ENCODE results near the gene IGFBP6.

The IGFBP6 gene

DNA sequence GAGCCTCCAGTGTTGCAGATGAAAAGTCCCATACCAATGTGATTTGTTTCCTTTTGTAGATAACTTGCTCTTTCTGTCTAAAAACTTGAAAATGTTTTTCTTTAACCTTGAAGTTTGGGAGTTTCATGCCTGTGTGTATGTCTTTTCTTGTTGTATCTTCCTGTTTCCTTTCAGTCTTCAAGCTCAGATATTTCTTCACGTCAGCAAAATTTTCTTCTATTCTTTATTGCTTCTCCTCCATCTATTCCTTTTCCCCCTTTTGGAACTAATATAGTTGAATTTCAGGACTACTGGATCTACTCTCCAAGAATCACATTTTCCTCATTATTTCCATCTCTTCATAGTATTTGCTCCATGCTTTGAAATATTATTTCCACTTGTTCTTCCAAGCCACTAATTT is 29.7 kb downstream of the IGFBP6 start:
- ChIA-PET CTCF (no interaction called here), POLR2A (interaction anchor here (0.6 to 0.7 kb wide), 2 partner anchors 133 to 424 kb away, joined by 3 to 4 read pairs; no protein-coding TSS in a partner anchor)
- H3K9me3 ChIP-seq (ENCODE audit: control insufficient read depth, insufficient read depth, low read depth, low read length): no peaks in the 10 kb centered on the region
- no peak overlapping the region for H3K4me3 ChIP-seq (ENCODE audit: low read depth, low read length)
- no peaks in the 10 kb centered on the region for H3K36me3 ChIP-seq (ENCODE audit: control insufficient read depth in 2 of 2, insufficient read depth in 1 of 2, low read length in 2 of 2)
- H3K4me1 ChIP-seq (ENCODE audit: control insufficient read depth, insufficient read depth, low read length): no peaks in the 10 kb centered on the region
- TF ChIP-seq ZNF664 (tag by site-specific recombination; IDR thresholded peaks at IDR 0.05) (no peak), ZNF24 (tag by site-specific recombination; IDR thresholded peaks at IDR 0.05) (no peak), ZNF707 (tag by site-specific recombination; IDR thresholded peaks at IDR 0.05) (no peak), ZNF184 (tag by site-specific recombination; IDR thresholded peaks at IDR 0.05) (no peak), YY2 (tag by site-specific recombination; IDR thresholded peaks at IDR 0.05) (no peak), BCL11A (tag by site-specific recombination; IDR thresholded peaks at IDR 0.05; ENCODE audit: low read depth) (no peak), KLF8 (tag by site-specific recombination; IDR thresholded peaks at IDR 0.05) (no peak), ZNF501 (tag by site-specific recombination; IDR thresholded peaks at IDR 0.05) (no peak), ZNF121 (tag by site-specific recombination; IDR thresholded peaks at IDR 0.05) (no peak), ZNF626 (tag by site-specific recombination; IDR thresholded peaks at IDR 0.05) (no peak), ZBTB21 (tag by site-specific recombination; IDR thresholded peaks at IDR 0.05) (no peak), TCF7L2 (IDR thresholded peaks at IDR 0.05; ENCODE audit: borderline replicate concordance, low read depth, low read length) (no peak), ZNF623 (tag by site-specific recombination; IDR thresholded peaks at IDR 0.05) (no peak), ZFHX2 (tag by site-specific recombination; conservative IDR thresholded peaks at IDR 0.05) (no peak), RBAK (tag by site-specific recombination; IDR thresholded peaks at IDR 0.05) (no peak), ZNF202 (tag by site-specific recombination; IDR thresholded peaks at IDR 0.05; ENCODE audit: borderline replicate concordance) (no peak)
- TF ChIP-seq, protein P1, sequence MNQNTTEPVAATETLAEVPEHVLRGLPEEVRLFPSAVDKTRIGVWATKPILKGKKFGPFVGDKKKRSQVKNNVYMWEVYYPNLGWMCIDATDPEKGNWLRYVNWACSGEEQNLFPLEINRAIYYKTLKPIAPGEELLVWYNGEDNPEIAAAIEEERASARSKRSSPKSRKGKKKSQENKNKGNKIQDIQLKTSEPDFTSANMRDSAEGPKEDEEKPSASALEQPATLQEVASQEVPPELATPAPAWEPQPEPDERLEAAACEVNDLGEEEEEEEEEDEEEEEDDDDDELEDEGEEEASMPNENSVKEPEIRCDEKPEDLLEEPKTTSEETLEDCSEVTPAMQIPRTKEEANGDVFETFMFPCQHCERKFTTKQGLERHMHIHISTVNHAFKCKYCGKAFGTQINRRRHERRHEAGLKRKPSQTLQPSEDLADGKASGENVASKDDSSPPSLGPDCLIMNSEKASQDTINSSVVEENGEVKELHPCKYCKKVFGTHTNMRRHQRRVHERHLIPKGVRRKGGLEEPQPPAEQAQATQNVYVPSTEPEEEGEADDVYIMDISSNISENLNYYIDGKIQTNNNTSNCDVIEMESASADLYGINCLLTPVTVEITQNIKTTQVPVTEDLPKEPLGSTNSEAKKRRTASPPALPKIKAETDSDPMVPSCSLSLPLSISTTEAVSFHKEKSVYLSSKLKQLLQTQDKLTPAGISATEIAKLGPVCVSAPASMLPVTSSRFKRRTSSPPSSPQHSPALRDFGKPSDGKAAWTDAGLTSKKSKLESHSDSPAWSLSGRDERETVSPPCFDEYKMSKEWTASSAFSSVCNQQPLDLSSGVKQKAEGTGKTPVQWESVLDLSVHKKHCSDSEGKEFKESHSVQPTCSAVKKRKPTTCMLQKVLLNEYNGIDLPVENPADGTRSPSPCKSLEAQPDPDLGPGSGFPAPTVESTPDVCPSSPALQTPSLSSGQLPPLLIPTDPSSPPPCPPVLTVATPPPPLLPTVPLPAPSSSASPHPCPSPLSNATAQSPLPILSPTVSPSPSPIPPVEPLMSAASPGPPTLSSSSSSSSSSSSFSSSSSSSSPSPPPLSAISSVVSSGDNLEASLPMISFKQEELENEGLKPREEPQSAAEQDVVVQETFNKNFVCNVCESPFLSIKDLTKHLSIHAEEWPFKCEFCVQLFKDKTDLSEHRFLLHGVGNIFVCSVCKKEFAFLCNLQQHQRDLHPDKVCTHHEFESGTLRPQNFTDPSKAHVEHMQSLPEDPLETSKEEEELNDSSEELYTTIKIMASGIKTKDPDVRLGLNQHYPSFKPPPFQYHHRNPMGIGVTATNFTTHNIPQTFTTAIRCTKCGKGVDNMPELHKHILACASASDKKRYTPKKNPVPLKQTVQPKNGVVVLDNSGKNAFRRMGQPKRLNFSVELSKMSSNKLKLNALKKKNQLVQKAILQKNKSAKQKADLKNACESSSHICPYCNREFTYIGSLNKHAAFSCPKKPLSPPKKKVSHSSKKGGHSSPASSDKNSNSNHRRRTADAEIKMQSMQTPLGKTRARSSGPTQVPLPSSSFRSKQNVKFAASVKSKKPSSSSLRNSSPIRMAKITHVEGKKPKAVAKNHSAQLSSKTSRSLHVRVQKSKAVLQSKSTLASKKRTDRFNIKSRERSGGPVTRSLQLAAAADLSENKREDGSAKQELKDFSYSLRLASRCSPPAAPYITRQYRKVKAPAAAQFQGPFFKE (tag by site-specific recombination; IDR thresholded peaks at IDR 0.05; ENCODE audit: borderline replicate concordance): no peak
- TF ChIP-seq, protein P2, sequence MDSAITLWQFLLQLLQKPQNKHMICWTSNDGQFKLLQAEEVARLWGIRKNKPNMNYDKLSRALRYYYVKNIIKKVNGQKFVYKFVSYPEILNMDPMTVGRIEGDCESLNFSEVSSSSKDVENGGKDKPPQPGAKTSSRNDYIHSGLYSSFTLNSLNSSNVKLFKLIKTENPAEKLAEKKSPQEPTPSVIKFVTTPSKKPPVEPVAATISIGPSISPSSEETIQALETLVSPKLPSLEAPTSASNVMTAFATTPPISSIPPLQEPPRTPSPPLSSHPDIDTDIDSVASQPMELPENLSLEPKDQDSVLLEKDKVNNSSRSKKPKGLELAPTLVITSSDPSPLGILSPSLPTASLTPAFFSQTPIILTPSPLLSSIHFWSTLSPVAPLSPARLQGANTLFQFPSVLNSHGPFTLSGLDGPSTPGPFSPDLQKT (IDR thresholded peaks at IDR 0.05; ENCODE audit: borderline replicate concordance, low read depth, low read length): no peak
- TF ChIP-seq, protein P3, sequence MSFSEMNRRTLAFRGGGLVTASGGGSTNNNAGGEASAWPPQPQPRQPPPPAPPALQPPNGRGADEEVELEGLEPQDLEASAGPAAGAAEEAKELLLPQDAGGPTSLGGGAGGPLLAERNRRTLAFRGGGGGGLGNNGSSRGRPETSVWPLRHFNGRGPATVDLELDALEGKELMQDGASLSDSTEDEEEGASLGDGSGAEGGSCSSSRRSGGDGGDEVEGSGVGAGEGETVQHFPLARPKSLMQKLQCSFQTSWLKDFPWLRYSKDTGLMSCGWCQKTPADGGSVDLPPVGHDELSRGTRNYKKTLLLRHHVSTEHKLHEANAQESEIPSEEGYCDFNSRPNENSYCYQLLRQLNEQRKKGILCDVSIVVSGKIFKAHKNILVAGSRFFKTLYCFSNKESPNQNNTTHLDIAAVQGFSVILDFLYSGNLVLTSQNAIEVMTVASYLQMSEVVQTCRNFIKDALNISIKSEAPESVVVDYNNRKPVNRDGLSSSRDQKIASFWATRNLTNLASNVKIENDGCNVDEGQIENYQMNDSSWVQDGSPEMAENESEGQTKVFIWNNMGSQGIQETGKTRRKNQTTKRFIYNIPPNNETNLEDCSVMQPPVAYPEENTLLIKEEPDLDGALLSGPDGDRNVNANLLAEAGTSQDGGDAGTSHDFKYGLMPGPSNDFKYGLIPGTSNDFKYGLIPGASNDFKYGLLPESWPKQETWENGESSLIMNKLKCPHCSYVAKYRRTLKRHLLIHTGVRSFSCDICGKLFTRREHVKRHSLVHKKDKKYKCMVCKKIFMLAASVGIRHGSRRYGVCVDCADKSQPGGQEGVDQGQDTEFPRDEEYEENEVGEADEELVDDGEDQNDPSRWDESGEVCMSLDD (tag by site-specific recombination; IDR thresholded peaks at IDR 0.05): no peak
- TF ChIP-seq, protein P4, sequence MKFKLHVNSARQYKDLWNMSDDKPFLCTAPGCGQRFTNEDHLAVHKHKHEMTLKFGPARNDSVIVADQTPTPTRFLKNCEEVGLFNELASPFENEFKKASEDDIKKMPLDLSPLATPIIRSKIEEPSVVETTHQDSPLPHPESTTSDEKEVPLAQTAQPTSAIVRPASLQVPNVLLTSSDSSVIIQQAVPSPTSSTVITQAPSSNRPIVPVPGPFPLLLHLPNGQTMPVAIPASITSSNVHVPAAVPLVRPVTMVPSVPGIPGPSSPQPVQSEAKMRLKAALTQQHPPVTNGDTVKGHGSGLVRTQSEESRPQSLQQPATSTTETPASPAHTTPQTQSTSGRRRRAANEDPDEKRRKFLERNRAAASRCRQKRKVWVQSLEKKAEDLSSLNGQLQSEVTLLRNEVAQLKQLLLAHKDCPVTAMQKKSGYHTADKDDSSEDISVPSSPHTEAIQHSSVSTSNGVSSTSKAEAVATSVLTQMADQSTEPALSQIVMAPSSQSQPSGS (tag by site-specific recombination; IDR thresholded peaks at IDR 0.05; ENCODE audit: low read depth): no peak
- H3K27ac ChIP-seq (ENCODE audit: extremely low read depth, low read depth, low read length): no peak overlapping the region

Measured in HEK293 (cell line).